ENCODE results near the gene IFNE. TPM values are rescaled to one million over a fixed set of nuclear protein-coding genes. Genes with fewer than 3 reads are reported as not detected.

IFNE gene
- total and polyA plus RNA-seq, 9 of the 15 experiments (the other 6 are each of a cell fraction or from before 2014, with no cell fraction given), result not detected

DNA sequence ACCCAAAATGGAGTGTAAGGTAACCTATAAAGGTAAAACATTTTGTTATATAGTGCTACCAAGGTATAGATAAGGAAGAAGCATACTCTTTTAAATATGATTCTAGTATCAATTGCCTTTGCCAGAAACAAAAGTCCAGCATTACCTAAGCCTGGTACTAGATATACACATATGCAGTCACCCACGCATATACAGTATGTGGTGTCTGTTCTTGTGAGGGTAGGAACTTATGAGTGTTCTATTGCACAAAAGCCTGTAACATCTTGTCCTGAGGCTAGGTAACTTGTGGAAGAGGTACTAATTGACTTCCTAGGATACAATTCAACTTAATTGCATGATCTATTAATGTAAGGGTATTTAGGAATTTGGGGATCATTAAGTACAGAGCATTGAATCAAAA lies 31.3 kb upstream of the IFNE start:
- no peak for ATAC-seq
- in situ Hi-C loops (cut with MboI) (no loop called here), intact Hi-C loops (cut with micrococcal nuclease) (no loop called here)
- ChIA-PET CTCF (ENCODE audit: low intra/inter-chr PET ratio) (no interaction called here), POLR2A (no interaction called here)
- Histone ChIP-seq H2AFZ (ENCODE audit: low read depth, low read length) (no peak overlapping the region), H3K9ac (ENCODE audit: insufficient read depth in 1 of 2, low read depth in 2 of 2, low read length in 2 of 2) (no peak overlapping the region), H3K9me3 (replicated peaks; ENCODE audit: control insufficient read depth, insufficient read depth, low read depth, low read length) (no peaks in the 10 kb centered on the region), H3K9me1 (ENCODE audit: control insufficient read depth, insufficient read depth, low read length) (no peaks in the 10 kb centered on the region), H3K36me3 (ENCODE audit: control insufficient read depth, insufficient read depth, low read length) (no peaks in the 10 kb centered on the region), H3K4me2 (ENCODE audit: insufficient read depth, low read length) (no peak overlapping the region), H4K20me1 (replicated peaks; ENCODE audit: control insufficient read depth, insufficient read depth, low read length) (no peaks in the 10 kb centered on the region), H3K4me1 (replicated peaks in 1 of 2; ENCODE audit: control insufficient read depth in 2 of 2, insufficient read depth in 2 of 2, low read length in 2 of 2) (no peaks in the 10 kb centered on the region), H3K79me2 (ENCODE audit: control insufficient read depth, insufficient read depth, low read length) (no peaks in the 10 kb centered on the region), H3K27me3 (ENCODE audit: control insufficient read depth in 2 of 2, insufficient read depth in 2 of 2, low read length in 2 of 2) (no peaks in the 10 kb centered on the region), H3K27ac (ENCODE audit: extremely low read depth, low read depth, low read length) (no peak overlapping the region), H3K4me3 (no peak overlapping the region)
- no CpG with 5 or more reads among the region's 1 CpG for WGBS (ENCODE audit: insufficient coverage, low coverage, missing lambda C conversion rate)
- no peak for FAIRE-seq
- DNase-seq (ENCODE audit: extremely low read depth in 1 of 4, low spot score in 3 of 4), result no peak
- BruUV-seq (replicated peaks), result no TSS peak
- TF ChIP-seq ELF1 (tag; IDR thresholded peaks at IDR 0.05) (no peak), CTBP1 (IDR thresholded peaks at IDR 0.05; ENCODE audit: borderline replicate concordance) (no peak), NFYB (IDR thresholded peaks at IDR 0.05; ENCODE audit: extremely low read depth, insufficient read length) (no peak), POLR3A (IDR thresholded peaks at IDR 0.05; ENCODE audit: borderline replicate concordance, extremely low read depth, insufficient read depth, insufficient read length) (no peak), ZKSCAN1 (IDR thresholded peaks at IDR 0.05; ENCODE audit: low read depth, low read length) (no peak), HOXB6 (CRISPR knock-in tag; IDR thresholded peaks at IDR 0.05; ENCODE audit: borderline replicate concordance) (no peak), BRF1 (IDR thresholded peaks at IDR 0.05; ENCODE audit: borderline replicate concordance, extremely low read depth, insufficient read length) (no peak), PCBP2 (IDR thresholded peaks at IDR 0.05; ENCODE audit: low read depth, low read length, poor library complexity, severe bottlenecking) (no peak), ADNP (tag; IDR thresholded peaks at IDR 0.05) (no peak), GATA2 (CRISPR knock-in tag; IDR thresholded peaks at IDR 0.05) (no peak), JUN (IDR thresholded peaks at IDR 0.05; ENCODE audit: borderline replicate concordance, low read depth, low read length) (no peak), JUN (CRISPR knock-in tag; IDR thresholded peaks at IDR 0.05; ENCODE audit: borderline replicate concordance) (no peak), ZNF75A (CRISPR knock-in tag; IDR thresholded peaks at IDR 0.05) (no peak), ZNF143 (CRISPR knock-in tag; IDR thresholded peaks at IDR 0.05) (no peak), CBFB (CRISPR knock-in tag; IDR thresholded peaks at IDR 0.05) (no peak), MCM7 (IDR thresholded peaks at IDR 0.05) (no peak), ILF3 (IDR thresholded peaks at IDR 0.05; ENCODE audit: borderline replicate concordance) (no peak)
- TF ChIP-seq, protein P1, sequence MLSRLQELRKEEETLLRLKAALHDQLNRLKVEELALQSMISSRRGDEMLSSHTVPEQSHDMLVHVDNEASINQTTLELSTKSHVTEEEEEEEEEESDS (CRISPR knock-in tag; IDR thresholded peaks at IDR 0.05), result no peak

Data from K562 (cell line).